GM12878 (cell line): ENCODE measurements around the gene SLC38A3.

ENCODE experiments used
- BCLAF1 ChIP-seq: fragments of 450-650 bp; IDR thresholded peaks from 2 replicates; pipeline ENCODE4 v1.6.1; 2017; ENCODE audit warnings: antibody characterized with exemption, mild to moderate bottlenecking, moderate library complexity
- HSF1 ChIP-seq: fragments of 150-350 bp; IDR thresholded peaks from 2 replicates; pipeline ENCODE4 v1.6.1; 2014; ENCODE audit warnings: mild to moderate bottlenecking, low read depth, low read length
- MXI1 ChIP-seq: fragments of 150-350 bp; IDR thresholded peaks from 2 replicates; pipeline ENCODE4 v1.6.1; 2011; ENCODE audit warnings: low read depth, mild to moderate bottlenecking, inconsistent platforms, low read length, improper control_type of control experiment
- RAD21 ChIP-seq: IDR thresholded peaks from 2 replicates; pipeline ENCODE4 v1.6.1; 2011; ENCODE audit warnings: mild to moderate bottlenecking, low read depth, low read length, moderate library complexity; ENCODE audit not compliant: insufficient read depth
- RCOR1 ChIP-seq: conservative IDR thresholded peaks from 2 replicates; pipeline ENCODE4 v1.6.1; 2012; ENCODE audit warnings: low read depth, low read length, improper control_type of control experiment
- REST ChIP-seq: IDR thresholded peaks from 2 replicates; pipeline ENCODE4 v1.6.1; 2012; ENCODE audit warnings: mild to moderate bottlenecking, low read depth, low read length
- USF1 ChIP-seq: IDR thresholded peaks from 2 replicates; pipeline ENCODE4 v1.6.1; 2011; ENCODE audit warnings: borderline replicate concordance, low read depth, mild to moderate bottlenecking, moderate library complexity, mixed read lengths, low read length; ENCODE audit not compliant: insufficient read depth; ENCODE audit errors: extremely low read length

GRCh38 chr3:50189989-50190388 is 15.1 kb upstream of the SLC38A3 start:
- TF ChIP-seq USF1 (no peak), RCOR1 (no peak), RAD21 (no peak), HSF1 (no peak), REST (no peak), BCLAF1 (no peak), MXI1 (no peak)
